Measurements from ENCODE around the gene DDX1. TPM values are rescaled to one million over a fixed set of nuclear protein-coding genes. Genes with fewer than 3 reads are reported as not detected.

The DDX1 gene
- total and polyA plus RNA-seq, 2 donors (not counting 3 experiments of a cell fraction or from before 2014, with no cell fraction given), result 41.2 to 117 TPM

GRCh38 chr2:15544227-15544626 is 47.4 kb upstream of the DDX1 start:
- CTCF ChIA-PET, result interaction anchor here (1.2 to 1.5 kb wide), 2 partner anchors 12 to 17 kb away, joined by 3 to 5 read pairs; partner anchors contain the start of gene NBAS
- no TSS peak for BruUV-seq (replicated peaks)
- no peak for FAIRE-seq

GRCh38 chr2:15546297-15547098 is 45.2 kb upstream of the DDX1 start:
- Histone ChIP-seq H3K27me3 (ENCODE audit: control insufficient read depth in 2 of 2, insufficient read depth in 2 of 2, low read length in 2 of 2) (no peaks in the 10 kb centered on the region), H3K79me2 (ENCODE audit: control insufficient read depth, insufficient read depth, low read length) (no peaks in the 10 kb centered on the region), H3K27ac (ENCODE audit: insufficient read depth, low read depth, low read length) (no peak overlapping the region), H3K36me3 (ENCODE audit: control insufficient read depth in 2 of 2, extremely low read depth in 1 of 2, insufficient read depth in 2 of 2, low read length in 2 of 2) (peaks cover 0 to 5% of the 10 kb centered on the region in 2 experiments), H4K20me1 (replicated peaks; ENCODE audit: control insufficient read depth, extremely low read depth, insufficient read depth, low read length) (no peaks in the 10 kb centered on the region), H3K9me3 (replicated peaks; ENCODE audit: control insufficient read depth, insufficient read depth, low read length) (no peaks in the 10 kb centered on the region), H3K4me3 (replicated peaks in 1 of 3; ENCODE audit: insufficient read depth in 1 of 3, low read depth in 1 of 3, low read length in 3 of 3) (no peak overlapping the region), H2AFZ (ENCODE audit: low read depth, low read length) (no peak overlapping the region), H3K4me1 (ENCODE audit: control insufficient read depth, extremely low read depth, insufficient read depth, low read length) (no peaks in the 10 kb centered on the region), H3K9ac (replicated peaks; ENCODE audit: extremely low read depth, insufficient read depth, low read length) (no peak overlapping the region), H3K9me1 (replicated peaks; ENCODE audit: control insufficient read depth, extremely low read depth, insufficient read depth, low read length) (no peaks in the 10 kb centered on the region), H3K4me2 (ENCODE audit: insufficient read depth, low read length) (no peak overlapping the region)
- no peak for TF ChIP-seq MYC (IDR thresholded peaks at IDR 0.05; ENCODE audit: low read depth, low read length)
- no peak for TF ChIP-seq GATA2 (IDR thresholded peaks at IDR 0.05; ENCODE audit: insufficient read depth, insufficient read length, low read depth, low read length)
- TF ChIP-seq JUN (IDR thresholded peaks at IDR 0.05; ENCODE audit: borderline replicate concordance, insufficient read depth, insufficient read length, low read depth), result no peak
- TF ChIP-seq, protein P1, sequence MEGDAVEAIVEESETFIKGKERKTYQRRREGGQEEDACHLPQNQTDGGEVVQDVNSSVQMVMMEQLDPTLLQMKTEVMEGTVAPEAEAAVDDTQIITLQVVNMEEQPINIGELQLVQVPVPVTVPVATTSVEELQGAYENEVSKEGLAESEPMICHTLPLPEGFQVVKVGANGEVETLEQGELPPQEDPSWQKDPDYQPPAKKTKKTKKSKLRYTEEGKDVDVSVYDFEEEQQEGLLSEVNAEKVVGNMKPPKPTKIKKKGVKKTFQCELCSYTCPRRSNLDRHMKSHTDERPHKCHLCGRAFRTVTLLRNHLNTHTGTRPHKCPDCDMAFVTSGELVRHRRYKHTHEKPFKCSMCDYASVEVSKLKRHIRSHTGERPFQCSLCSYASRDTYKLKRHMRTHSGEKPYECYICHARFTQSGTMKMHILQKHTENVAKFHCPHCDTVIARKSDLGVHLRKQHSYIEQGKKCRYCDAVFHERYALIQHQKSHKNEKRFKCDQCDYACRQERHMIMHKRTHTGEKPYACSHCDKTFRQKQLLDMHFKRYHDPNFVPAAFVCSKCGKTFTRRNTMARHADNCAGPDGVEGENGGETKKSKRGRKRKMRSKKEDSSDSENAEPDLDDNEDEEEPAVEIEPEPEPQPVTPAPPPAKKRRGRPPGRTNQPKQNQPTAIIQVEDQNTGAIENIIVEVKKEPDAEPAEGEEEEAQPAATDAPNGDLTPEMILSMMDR (IDR thresholded peaks at IDR 0.05; ENCODE audit: extremely low read depth in 1 of 2, insufficient read depth in 1 of 2, low read depth in 1 of 2, low read length in 2 of 2), result no peak
- no peak for TF ChIP-seq POLR2AphosphoS5 (IDR thresholded peaks at IDR 0.05; ENCODE audit: insufficient read depth, low read depth, low read length)
- no peak for TF ChIP-seq FOS (IDR thresholded peaks at IDR 0.05; ENCODE audit: borderline replicate concordance, insufficient read depth, low read length)
- TF ChIP-seq MAX (IDR thresholded peaks at IDR 0.05; ENCODE audit: insufficient read depth, insufficient read length), result no peak
- no peak for TF ChIP-seq POLR2A (IDR thresholded peaks at IDR 0.05; ENCODE audit: low read depth, low read length)
- no peak for TF ChIP-seq EZH2 (IDR thresholded peaks at IDR 0.05; ENCODE audit: borderline replicate concordance, low read depth, low read length, severe bottlenecking)
- CTCF ChIA-PET, result interaction anchor here (0.8 to 2.2 kb wide), 7 partner anchors 9 to 41 kb away, joined by 3 to 12 read pairs (median 5); no protein-coding TSS in a partner anchor
- POLR2A ChIA-PET, result no interaction called here
- DNase-seq (ENCODE audit: low read depth, low spot score), result no peak
- dilution Hi-C loops (cut with MboI; ENCODE audit: extremely low pct_ligation_motif_present, low sequenced_read_pairs), result no loop called here
- intact Hi-C loops (cut with micrococcal nuclease), result loop anchor here (1.0 kb wide), 1 partner anchor 9 kb away; no protein-coding TSS in a partner anchor
- no peak for FAIRE-seq
- no TSS peak for BruUV-seq (replicated peaks)

More at GRCh38 chr2:15544227-15544626, 47.4 kb upstream of the DDX1 start:
- Histone ChIP-seq H4K20me1 (replicated peaks; ENCODE audit: control insufficient read depth, extremely low read depth, insufficient read depth, low read length) (no peaks in the 10 kb centered on the region), H3K4me3 (replicated peaks in 1 of 3; ENCODE audit: insufficient read depth in 1 of 3, low read depth in 1 of 3, low read length in 3 of 3) (no peak overlapping the region), H2AFZ (ENCODE audit: low read depth, low read length) (no peak overlapping the region), H3K9ac (replicated peaks; ENCODE audit: extremely low read depth, insufficient read depth, low read length) (no peak overlapping the region), H3K36me3 (ENCODE audit: control insufficient read depth in 2 of 2, extremely low read depth in 1 of 2, insufficient read depth in 2 of 2, low read length in 2 of 2) (peaks cover 0 to under 1% of the 10 kb centered on the region in 2 experiments), H3K4me1 (ENCODE audit: control insufficient read depth, extremely low read depth, insufficient read depth, low read length) (no peaks in the 10 kb centered on the region), H3K27ac (ENCODE audit: insufficient read depth, low read depth, low read length) (no peak overlapping the region), H3K9me1 (replicated peaks; ENCODE audit: control insufficient read depth, extremely low read depth, insufficient read depth, low read length) (no peaks in the 10 kb centered on the region), H3K4me2 (ENCODE audit: insufficient read depth, low read length) (no peak overlapping the region), H3K27me3 (ENCODE audit: control insufficient read depth in 2 of 2, insufficient read depth in 2 of 2, low read length in 2 of 2) (no peaks in the 10 kb centered on the region), H3K9me3 (replicated peaks; ENCODE audit: control insufficient read depth, insufficient read depth, low read length) (no peaks in the 10 kb centered on the region), H3K79me2 (ENCODE audit: control insufficient read depth, insufficient read depth, low read length) (no peaks in the 10 kb centered on the region)
- TF ChIP-seq JUN (IDR thresholded peaks at IDR 0.05; ENCODE audit: borderline replicate concordance, insufficient read depth, insufficient read length, low read depth) (no peak), GATA2 (IDR thresholded peaks at IDR 0.05; ENCODE audit: insufficient read depth, insufficient read length, low read depth, low read length) (no peak)
- dilution Hi-C loops (cut with MboI; ENCODE audit: extremely low pct_ligation_motif_present, low sequenced_read_pairs), result no loop called here
- POLR2A ChIA-PET, result no interaction called here
- no peak for DNase-seq (ENCODE audit: low read depth, low spot score)
- intact Hi-C loops (cut with micrococcal nuclease), result no loop called here

All from endothelial cell of umbilical vein (primary cell).